ENCODE measurements around the gene ADIPOQ.
A peak's percentile ranks its signal among the peaks of the same experiment; 100 is the strongest.

The ADIPOQ gene

DNA sequence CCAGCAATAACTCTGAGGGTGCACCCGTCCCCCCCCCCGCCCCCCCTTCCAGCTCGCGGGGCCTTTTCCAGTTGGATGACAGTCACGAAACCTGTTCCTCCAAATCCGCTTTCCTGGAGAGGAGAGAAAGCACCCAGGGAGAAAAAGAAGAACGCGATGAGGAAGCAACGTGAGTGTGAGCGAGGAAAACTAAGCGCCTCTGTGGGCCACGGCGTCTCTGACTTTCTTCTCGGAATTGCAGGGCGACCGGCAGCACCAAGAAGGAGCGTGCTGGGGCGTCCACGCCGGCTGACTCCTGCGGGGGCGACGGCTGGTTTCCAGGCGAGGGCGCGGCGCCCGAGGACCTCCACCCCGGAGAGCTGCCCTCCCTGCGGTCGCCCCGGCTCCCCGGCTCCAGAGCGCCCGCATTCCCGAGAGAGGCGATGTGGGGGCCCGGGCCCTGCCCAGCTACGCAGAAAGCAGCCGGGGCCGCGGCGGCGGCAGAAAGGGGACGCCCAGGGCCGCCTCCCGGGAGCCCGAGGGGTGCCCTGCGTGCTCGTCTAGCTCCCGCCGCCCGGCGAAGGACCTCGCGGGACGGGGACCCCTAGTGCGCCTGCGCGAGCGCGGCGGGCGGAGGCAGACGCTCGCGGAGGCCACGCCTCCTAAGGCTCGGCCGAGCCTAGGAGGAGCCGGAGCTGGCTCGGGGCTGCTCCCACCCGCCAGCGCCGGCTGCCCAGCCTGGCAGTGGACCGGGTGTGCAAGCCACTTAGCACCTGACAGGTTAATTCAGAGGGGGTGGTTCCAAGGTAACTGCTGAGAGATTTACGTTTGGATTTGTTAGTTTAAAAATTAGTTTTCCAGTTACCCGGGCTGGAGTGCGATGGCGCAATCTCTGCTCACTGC lies 15.3 kb upstream of the ADIPOQ start (continued):
- no peak for TF ChIP-seq BCL6B (tag by site-specific recombination; IDR thresholded peaks at IDR 0.05)
- no peak for TF ChIP-seq ZNF473 (tag by site-specific recombination; IDR thresholded peaks at IDR 0.05)
- 0 out of 2 replicates have a peak, but pooled peaks have one; percentile 31 for TF ChIP-seq ZNF660 (tag by site-specific recombination; IDR thresholded peaks at IDR 0.05)
- TF ChIP-seq ZNF549 (tag by site-specific recombination; IDR thresholded peaks at IDR 0.05), result no peak
- no peak for TF ChIP-seq MYNN (tag by site-specific recombination; IDR thresholded peaks at IDR 0.05; ENCODE audit: borderline replicate concordance)
- TF ChIP-seq ZNF174 (tag by site-specific recombination; IDR thresholded peaks at IDR 0.05), result no peak
- TF ChIP-seq PRDM2 (tag by site-specific recombination; IDR thresholded peaks at IDR 0.05; ENCODE audit: borderline replicate concordance), result no peak
- TF ChIP-seq SETDB1 (IDR thresholded peaks at IDR 0.05; ENCODE audit: insufficient read length, low read length), result no peak
- no peak for TF ChIP-seq ZEB2 (tag by site-specific recombination; IDR thresholded peaks at IDR 0.05)
- peak; percentile 27; the same call in 1 of the 2 replicates for TF ChIP-seq ZBTB17 (tag by site-specific recombination; IDR thresholded peaks at IDR 0.05)
- no peak for TF ChIP-seq HOXD13 (CRISPR knock-in tag; IDR thresholded peaks at IDR 0.05; ENCODE audit: borderline replicate concordance)
- TF ChIP-seq KLF8 (tag by site-specific recombination; IDR thresholded peaks at IDR 0.05), result no peak
- no peak for TF ChIP-seq ZBTB48 (tag by site-specific recombination; IDR thresholded peaks at IDR 0.05)
- no peak for TF ChIP-seq ZNF394 (tag by site-specific recombination; IDR thresholded peaks at IDR 0.05; ENCODE audit: borderline replicate concordance)
- peak; percentile 34; the same call in 1 of the 2 replicates for TF ChIP-seq KLF9 (tag by site-specific recombination; IDR thresholded peaks at IDR 0.05; ENCODE audit: low read depth)
- no peak for TF ChIP-seq ZNF768 (tag by site-specific recombination; IDR thresholded peaks at IDR 0.05)
- no peak for TF ChIP-seq ZNF19 (tag by site-specific recombination; IDR thresholded peaks at IDR 0.05; ENCODE audit: low read depth)
- TF ChIP-seq ZBTB20 (tag by site-specific recombination; IDR thresholded peaks at IDR 0.05), result peak; percentile 42; the same call in 1 of the 2 replicates
- no peak for TF ChIP-seq ZNF707 (tag by site-specific recombination; IDR thresholded peaks at IDR 0.05)
- no peak for TF ChIP-seq ZFP69B (tag by site-specific recombination; IDR thresholded peaks at IDR 0.05)
- TF ChIP-seq SP7 (tag by site-specific recombination; IDR thresholded peaks at IDR 0.05), result no peak
- TF ChIP-seq ZNF133 (tag by site-specific recombination; IDR thresholded peaks at IDR 0.05), result no peak
- TF ChIP-seq HIC1 (tag by site-specific recombination; IDR thresholded peaks at IDR 0.05), result no peak
- no peak for TF ChIP-seq ZNF184 (tag by site-specific recombination; IDR thresholded peaks at IDR 0.05)
- TF ChIP-seq ZSCAN23 (tag by site-specific recombination; IDR thresholded peaks at IDR 0.05), result no peak
- TF ChIP-seq, protein P1, sequence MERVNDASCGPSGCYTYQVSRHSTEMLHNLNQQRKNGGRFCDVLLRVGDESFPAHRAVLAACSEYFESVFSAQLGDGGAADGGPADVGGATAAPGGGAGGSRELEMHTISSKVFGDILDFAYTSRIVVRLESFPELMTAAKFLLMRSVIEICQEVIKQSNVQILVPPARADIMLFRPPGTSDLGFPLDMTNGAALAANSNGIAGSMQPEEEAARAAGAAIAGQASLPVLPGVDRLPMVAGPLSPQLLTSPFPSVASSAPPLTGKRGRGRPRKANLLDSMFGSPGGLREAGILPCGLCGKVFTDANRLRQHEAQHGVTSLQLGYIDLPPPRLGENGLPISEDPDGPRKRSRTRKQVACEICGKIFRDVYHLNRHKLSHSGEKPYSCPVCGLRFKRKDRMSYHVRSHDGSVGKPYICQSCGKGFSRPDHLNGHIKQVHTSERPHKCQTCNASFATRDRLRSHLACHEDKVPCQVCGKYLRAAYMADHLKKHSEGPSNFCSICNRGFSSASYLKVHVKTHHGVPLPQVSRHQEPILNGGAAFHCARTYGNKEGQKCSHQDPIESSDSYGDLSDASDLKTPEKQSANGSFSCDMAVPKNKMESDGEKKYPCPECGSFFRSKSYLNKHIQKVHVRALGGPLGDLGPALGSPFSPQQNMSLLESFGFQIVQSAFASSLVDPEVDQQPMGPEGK (tag by site-specific recombination; IDR thresholded peaks at IDR 0.05), result no peak
- TF ChIP-seq FEZF1 (tag by site-specific recombination; IDR thresholded peaks at IDR 0.05), result no peak
- TF ChIP-seq ZNF175 (tag by site-specific recombination; IDR thresholded peaks at IDR 0.05), result no peak
- TF ChIP-seq GLIS2 (tag by site-specific recombination; IDR thresholded peaks at IDR 0.05), result peak; percentile 72
- TF ChIP-seq SP2 (tag by site-specific recombination; IDR thresholded peaks at IDR 0.05), result peak; percentile 30

All from HEK293 (cell line).